MM.1S (cell line): Measurements from ENCODE around the gene FYB1.
A peak's percentile ranks its signal among the peaks of the same experiment; 100 is the strongest.

ENCODE experiments used
- DNase-seq: peaks from one replicate; pipeline ENCODE4 v3.0.0-alpha.2; 2015
- H2AFZ ChIP-seq: fragments of 300-600 bp; sonication (generic); 2 replicates; pipeline ENCODE4 v1.6.0; 2016; ENCODE audit warnings: antibody characterized with exemption, low read length
- H3F3A ChIP-seq: fragments of 300-600 bp; sonication (generic); 2 replicates; pipeline ENCODE4 v1.6.1; 2016; ENCODE audit warnings: mild to moderate bottlenecking, antibody characterized with exemption, low read length, moderate library complexity, mixed read lengths; ENCODE audit not compliant: insufficient read depth
- H3K27ac ChIP-seq: fragments of 300-600 bp; sonication (generic); 2 replicates; pipeline ENCODE4 v1.5.1; 2016; ENCODE audit warnings: mild to moderate bottlenecking, low read length
- H3K27me3 ChIP-seq: fragments of 300-600 bp; sonication (generic); replicated peaks from 2 replicates; pipeline ENCODE4 v1.6.0; 2016; ENCODE audit warnings: low read length; ENCODE audit not compliant: insufficient read depth
- H3K36me3 ChIP-seq: fragments of 300-600 bp; sonication (generic); replicated peaks from 2 replicates; pipeline ENCODE4 v1.6.1; 2016; ENCODE audit warnings: mild to moderate bottlenecking, low read length, mixed read lengths; ENCODE audit not compliant: insufficient read depth
- H3K4me1 ChIP-seq: fragments of 300-600 bp; sonication (generic); 2 replicates; pipeline ENCODE4 v1.6.1; 2016; ENCODE audit warnings: low read length, mixed read lengths
- H3K4me2 ChIP-seq: fragments of 300-600 bp; sonication (generic); 2 replicates; pipeline ENCODE4 v1.6.0; 2016; ENCODE audit warnings: low read depth, low read length
- H3K4me3 ChIP-seq: fragments of 300-600 bp; sonication (generic); 2 replicates; pipeline ENCODE4 v1.5.1; 2016; ENCODE audit warnings: low read length, mixed read lengths
- H3K79me2 ChIP-seq: fragments of 300-600 bp; sonication (generic); 2 replicates; pipeline ENCODE4 v1.6.1; 2016; ENCODE audit warnings: mixed run types, low read length, mixed read lengths
- H3K9ac ChIP-seq: fragments of 300-600 bp; sonication (generic); 2 replicates; pipeline ENCODE4 v1.6.1; 2016; ENCODE audit warnings: low read length, mixed read lengths
- H3K9me2 ChIP-seq: fragments of 300-600 bp; sonication (generic); replicated peaks from 2 replicates; pipeline ENCODE4 v1.6.1; 2016; ENCODE audit warnings: mild to moderate bottlenecking, low read length, mixed read lengths; ENCODE audit not compliant: insufficient read depth
- H3K9me3 ChIP-seq: fragments of 300-600 bp; sonication (generic); replicated peaks from 2 replicates; pipeline ENCODE4 v1.6.1; 2016; ENCODE audit warnings: mild to moderate bottlenecking, low read length, mixed read lengths; ENCODE audit not compliant: insufficient read depth
- H4K20me1 ChIP-seq: fragments of 300-600 bp; sonication (generic); 2 replicates; pipeline ENCODE4 v1.6.1; 2016; ENCODE audit warnings: mild to moderate bottlenecking, low read length, moderate library complexity, mixed read lengths; ENCODE audit not compliant: insufficient read depth
- CTCF ChIP-seq: fragments of 300-600 bp; sonication (generic); IDR thresholded peaks from 2 replicates; pipeline ENCODE4 v1.5.1; 2016; ENCODE audit warnings: antibody characterized with exemption, low read length, mixed read lengths
- EZH2 ChIP-seq: fragments of 300-600 bp; sonication (generic); optimal IDR thresholded peaks from 2 replicates; pipeline ENCODE3; 2017; ENCODE audit warnings: low read depth, mild to moderate bottlenecking, antibody characterized with exemption, low read length, mixed read lengths
- EZH2phosphoT487 ChIP-seq: fragments of 300-600 bp; sonication (generic); IDR thresholded peaks from 2 replicates; pipeline ENCODE4 v1.6.1; 2018; ENCODE audit warnings: antibody characterized with exemption, low read length

The FYB1 gene

GRCh38 chr5:39231705-39232525, 12.6 kb upstream of the FYB1 start:
- Histone ChIP-seq H3K27ac (peak overlapping the region; percentile 76), H3K4me1 (peaks cover 23% of the 10 kb centered on the region), H3K4me3 (peak overlapping the region; percentile 12; the same call in 1 of the 2 replicates), H3K36me3 (no peaks in the 10 kb centered on the region), H3K79me2 (no peaks in the 10 kb centered on the region), H3K27me3 (no peaks in the 10 kb centered on the region), H3K9ac (no peak overlapping the region; the same call in 1 of the 2 replicates), H3K9me3 (no peaks in the 10 kb centered on the region), H2AFZ (0 out of 2 replicates have a peak overlapping the region, but pooled peaks have one; percentile 14), H3K9me2 (no peaks in the 10 kb centered on the region), H4K20me1 (no peaks in the 10 kb centered on the region), H3F3A (peaks cover 11% of the 10 kb centered on the region), H3K4me2 (peak overlapping the region; percentile 26)
- DNase-seq: peak; percentile 89
- TF ChIP-seq EZH2 (no peak), CTCF (no peak), EZH2phosphoT487 (no peak)

GRCh38 chr5:39228596-39228995, 9.2 kb upstream of the FYB1 start:
- Histone ChIP-seq H3K9me2 (no peaks in the 10 kb centered on the region), H3K4me2 (no peak overlapping the region), H3K27me3 (no peaks in the 10 kb centered on the region), H3F3A (peaks cover 11% of the 10 kb centered on the region), H3K4me1 (peaks cover 23% of the 10 kb centered on the region), H3K9ac (no peak overlapping the region), H2AFZ (no peak overlapping the region), H3K79me2 (no peaks in the 10 kb centered on the region), H3K27ac (no peak overlapping the region), H3K4me3 (no peak overlapping the region), H3K36me3 (no peaks in the 10 kb centered on the region), H3K9me3 (no peaks in the 10 kb centered on the region), H4K20me1 (no peaks in the 10 kb centered on the region)
- no peak for TF ChIP-seq EZH2
- no peak for TF ChIP-seq EZH2phosphoT487
- no peak for TF ChIP-seq CTCF
- no peak for DNase-seq

GRCh38 chr5:39226558-39226957, 7.2 kb upstream of the FYB1 start:
- Histone ChIP-seq H4K20me1 (no peaks in the 10 kb centered on the region), H3K27ac (no peak overlapping the region), H3K27me3 (no peaks in the 10 kb centered on the region), H3K4me2 (no peak overlapping the region), H3K9me3 (no peaks in the 10 kb centered on the region), H2AFZ (no peak overlapping the region), H3K9ac (no peak overlapping the region), H3K9me2 (no peaks in the 10 kb centered on the region), H3K4me1 (peaks cover 16% of the 10 kb centered on the region), H3K4me3 (no peak overlapping the region), H3K36me3 (no peaks in the 10 kb centered on the region), H3K79me2 (no peaks in the 10 kb centered on the region), H3F3A (peaks cover 4% of the 10 kb centered on the region; the same call in 1 of the 2 replicates)
- TF ChIP-seq EZH2 (no peak), EZH2phosphoT487 (no peak), CTCF (no peak)
- no peak for DNase-seq
